Mesothelial cell of epicardium (in vitro differentiated cells): ENCODE results near the gene SZT2. TPM values are rescaled to one million over a fixed set of nuclear protein-coding genes. Genes with fewer than 3 reads are reported as not detected.

Experiments
- DNase-seq, 2 experiments: peaks; one replicate each; pipeline ENCODE4 v3.0.0; 2021; ENCODE audit warnings: low spot score in 2 of 2; ENCODE audit not compliant: unreplicated experiment in 2 of 2
- H3K27ac Mint-ChIP-seq: 2 replicates; pipeline ENCODE4 v1.8.0; 2021; ENCODE audit warnings: mixed read lengths
- H3K27me3 Mint-ChIP-seq: 2 replicates; pipeline ENCODE4 v1.8.0; 2021; ENCODE audit warnings: low read depth, mixed read lengths
- H3K36me3 Mint-ChIP-seq: 2 replicates; pipeline ENCODE4 v1.8.0; 2021; ENCODE audit warnings: mixed read lengths
- H3K4me1 Mint-ChIP-seq: 2 replicates; pipeline ENCODE4 v1.8.0; 2021; ENCODE audit warnings: mixed read lengths
- H3K4me3 Mint-ChIP-seq: 2 replicates; pipeline ENCODE4 v1.8.0; 2021; ENCODE audit warnings: mild to moderate bottlenecking, moderate library complexity, mixed read lengths
- H3K9me3 Mint-ChIP-seq: 2 replicates; pipeline ENCODE4 v1.8.0; 2021; ENCODE audit warnings: mixed read lengths
- CTCF ChIP-seq: fragments of 200-600 bp; sonication (generic); IDR thresholded peaks from one replicate; pipeline ENCODE4 v1.5.0; 2021; ENCODE audit warnings: antibody characterized with exemption; ENCODE audit not compliant: unreplicated experiment
- total RNA-seq: library from RNA; stranded (reverse); gene quantifications from 3 replicates; pipeline ENCODE4 v1.2.1, GENCODE V29; 2021

Gene SZT2
- total RNA-seq, 1 donor from 2014 or later: 97.4 TPM

GRCh38 chr1:43460988-43461693 is 71.4 kb downstream of the SZT2 start:
- no peak overlapping the region for H3K4me3 Mint-ChIP-seq
- H3K9me3 Mint-ChIP-seq: peaks cover 30% of the 10 kb centered on the region
- peaks cover 18% of the 10 kb centered on the region for H3K4me1 Mint-ChIP-seq
- H3K27me3 Mint-ChIP-seq: peaks cover 14% of the 10 kb centered on the region
- no peak for TF ChIP-seq CTCF
- H3K36me3 Mint-ChIP-seq: peaks cover 1% of the 10 kb centered on the region
- DNase-seq: no peak
- H3K27ac Mint-ChIP-seq: no peak overlapping the region

GRCh38 chr1:43463479-43463878 is 73.8 kb downstream of the SZT2 start:
- H3K9me3 Mint-ChIP-seq: peaks cover 22% of the 10 kb centered on the region
- peaks cover 1% of the 10 kb centered on the region for H3K36me3 Mint-ChIP-seq
- no peak for TF ChIP-seq CTCF
- no peaks in the 10 kb centered on the region for H3K27me3 Mint-ChIP-seq
- no peak overlapping the region for H3K27ac Mint-ChIP-seq
- peaks cover 22% of the 10 kb centered on the region for H3K4me1 Mint-ChIP-seq
- no peak overlapping the region for H3K4me3 Mint-ChIP-seq
- no peak for DNase-seq

GRCh38 chr1:43464681-43465504 is 75.2 kb downstream of the SZT2 start:
- no peak for TF ChIP-seq CTCF
- Mint-ChIP-seq H3K27me3 (no peaks in the 10 kb centered on the region), H3K27ac (peak overlapping the region; percentile 25)

GRCh38 chr1:43465505-43466067 is 75.9 kb downstream of the SZT2 start:
- Mint-ChIP-seq H3K9me3 (peaks cover 7% of the 10 kb centered on the region), H3K4me3 (no peak overlapping the region), H3K4me1 (peaks cover 22% of the 10 kb centered on the region), H3K36me3 (no peaks in the 10 kb centered on the region), H3K27me3 (no peaks in the 10 kb centered on the region), H3K27ac (peak overlapping the region; percentile 25)
- no peak for DNase-seq
- no peak for TF ChIP-seq CTCF

More at GRCh38 chr1:43464681-43465504, 75.2 kb downstream of the SZT2 start:
- no peaks in the 10 kb centered on the region for H3K36me3 Mint-ChIP-seq
- peaks cover 22% of the 10 kb centered on the region for H3K4me1 Mint-ChIP-seq
- peaks cover 9% of the 10 kb centered on the region for H3K9me3 Mint-ChIP-seq
- no peak for DNase-seq
- H3K4me3 Mint-ChIP-seq: no peak overlapping the region

- no peak for TF ChIP-seq CTCF
- peaks cover 22% of the 10 kb centered on the region for H3K4me1 Mint-ChIP-seq
- no peak for DNase-seq
- no peaks in the 10 kb centered on the region for H3K27me3 Mint-ChIP-seq
- H3K27ac Mint-ChIP-seq: no peak overlapping the region
- H3K4me3 Mint-ChIP-seq: no peak overlapping the region
- no peaks in the 10 kb centered on the region for H3K36me3 Mint-ChIP-seq
- peaks cover 2% of the 10 kb centered on the region for H3K9me3 Mint-ChIP-seq
These were observed 76.7 kb downstream of the SZT2 start for GRCh38 chr1:43466403-43466802.
